Mesendoderm (in vitro differentiated cells): ENCODE data around the gene ZSCAN2.
A peak's percentile ranks its signal among the peaks of the same experiment; 100 is the strongest.

Experiments
- DNase-seq: peaks from one replicate; pipeline ENCODE4 v3.0.0; 2013
- H2AK5ac ChIP-seq: 2 replicates; pipeline ENCODE4 v1.6.1; 2013; ENCODE audit warnings: low read length, inconsistent platforms
- H2BK120ac ChIP-seq: 2 replicates; pipeline ENCODE4 v1.6.1; 2013; ENCODE audit warnings: low read depth, mild to moderate bottlenecking, low read length, moderate library complexity, mixed read lengths
- H2BK15ac ChIP-seq: replicated peaks from 2 replicates; pipeline ENCODE4 v1.6.1; 2013; ENCODE audit warnings: low read depth, mild to moderate bottlenecking, moderate library complexity
- H2BK5ac ChIP-seq: 2 replicates; pipeline ENCODE4 v1.6.1; 2013; ENCODE audit warnings: low read length, inconsistent platforms
- H3K18ac ChIP-seq: 2 replicates; pipeline ENCODE4 v1.6.1; 2013; ENCODE audit warnings: mild to moderate bottlenecking, low read length, mixed read lengths
- H3K23ac ChIP-seq: one replicate; pipeline ENCODE4 v1.6.1; 2013; ENCODE audit warnings: low read length
- H3K27ac ChIP-seq: 2 replicates; pipeline ENCODE4 v1.5.1; 2013; ENCODE audit warnings: low read depth, mild to moderate bottlenecking, inconsistent platforms, low read length, moderate library complexity
- H3K27me3 ChIP-seq: 2 replicates; pipeline ENCODE4 v1.6.1; 2013; ENCODE audit warnings: low read length, control low read depth, mild to moderate bottlenecking, inconsistent platforms; ENCODE audit not compliant: insufficient read depth, poor library complexity
- H3K36me3 ChIP-seq: 2 replicates; pipeline ENCODE4 v1.6.1; 2013; ENCODE audit warnings: low read length, inconsistent platforms; ENCODE audit not compliant: control insufficient read depth, insufficient read depth
- H3K4ac ChIP-seq: one replicate; pipeline ENCODE4 v1.6.1; 2013; ENCODE audit warnings: low read depth, mild to moderate bottlenecking, low read length, moderate library complexity
- H3K4me1 ChIP-seq: 2 replicates; pipeline ENCODE4 v1.6.1; 2013; ENCODE audit warnings: low read depth, low read length, inconsistent platforms; ENCODE audit not compliant: control insufficient read depth
- H3K4me2 ChIP-seq: 2 replicates; pipeline ENCODE4 v1.6.1; 2013; ENCODE audit warnings: low read length
- H3K4me3 ChIP-seq: 2 replicates; pipeline ENCODE4 v1.5.1; 2013; ENCODE audit warnings: mild to moderate bottlenecking, low read length
- H3K56ac ChIP-seq: one replicate; pipeline ENCODE4 v1.6.1; 2013; ENCODE audit warnings: low read length
- H3K79me1 ChIP-seq: 2 replicates; pipeline ENCODE4 v1.6.1; 2013; ENCODE audit warnings: low read length, inconsistent platforms
- H3K79me2 ChIP-seq: 2 replicates; pipeline ENCODE4 v1.6.1; 2013; ENCODE audit warnings: mild to moderate bottlenecking, low read length; ENCODE audit not compliant: control insufficient read depth, insufficient read depth
- H3K9ac ChIP-seq: 2 replicates; pipeline ENCODE4 v1.6.1; 2013; ENCODE audit warnings: low read length, inconsistent platforms
- H4K5ac ChIP-seq: one replicate; pipeline ENCODE4 v1.6.1; 2013; ENCODE audit warnings: low read length
- H4K8ac ChIP-seq: one replicate; pipeline ENCODE4 v1.6.1; 2013; ENCODE audit warnings: low read depth, mild to moderate bottlenecking, control low read depth, low read length, moderate library complexity
- whole genome bisulfite sequencing: extraction: QIAGEN DNeasy Blood & Tissue Kit; methylation state at CpG from one replicate; pipeline ENCODE4 v1.1.7; 2013; ENCODE audit warnings: low lambda C conversion rate, missing lambda C conversion rate; ENCODE audit not compliant: insufficient coverage; ENCODE audit errors: extremely low coverage; 5-methylcytosine and 5-hydroxymethylcytosine counted together

The ZSCAN2 gene

DNA sequence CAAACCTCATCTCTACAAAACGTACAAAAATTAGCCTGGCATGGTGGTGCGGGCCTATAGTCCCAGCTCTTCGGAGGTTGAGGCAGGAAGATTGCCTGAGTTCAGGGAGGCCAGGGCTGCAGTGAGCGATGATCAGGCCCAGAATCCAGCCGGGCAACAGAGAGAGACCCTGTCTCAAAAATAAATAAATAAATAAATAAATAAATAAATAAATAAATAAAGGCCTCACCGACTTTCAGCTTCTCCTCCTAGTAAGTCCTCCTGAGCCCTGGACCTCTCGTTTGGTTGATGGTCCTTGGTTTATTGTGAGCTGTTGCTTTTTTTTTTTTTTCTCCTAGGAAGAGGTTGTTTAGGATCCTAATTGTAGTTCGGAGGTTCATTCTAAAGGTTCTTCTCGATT lies 28.2 kb downstream of the ZSCAN2 start:
- Histone ChIP-seq H3K18ac (no peak overlapping the region), H3K79me1 (no peaks in the 10 kb centered on the region), H3K9ac (no peak overlapping the region), H2BK15ac (no peak overlapping the region), H3K56ac (no peak overlapping the region), H2AK5ac (no peak overlapping the region), H4K5ac (no peak overlapping the region), H3K23ac (no peak overlapping the region), H3K27ac (no peak overlapping the region), H3K4me2 (no peak overlapping the region), H2BK5ac (no peak overlapping the region), H3K4me3 (no peak overlapping the region), H3K27me3 (no peaks in the 10 kb centered on the region), H3K79me2 (no peaks in the 10 kb centered on the region), H4K8ac (no peak overlapping the region), H2BK120ac (no peak overlapping the region), H3K4me1 (no peaks in the 10 kb centered on the region), H3K4ac (no peak overlapping the region), H3K36me3 (no peaks in the 10 kb centered on the region)
- WGBS = no CpG with 5 or more reads among the region's 9 CpGs
- DNase-seq = no peak

DNA sequence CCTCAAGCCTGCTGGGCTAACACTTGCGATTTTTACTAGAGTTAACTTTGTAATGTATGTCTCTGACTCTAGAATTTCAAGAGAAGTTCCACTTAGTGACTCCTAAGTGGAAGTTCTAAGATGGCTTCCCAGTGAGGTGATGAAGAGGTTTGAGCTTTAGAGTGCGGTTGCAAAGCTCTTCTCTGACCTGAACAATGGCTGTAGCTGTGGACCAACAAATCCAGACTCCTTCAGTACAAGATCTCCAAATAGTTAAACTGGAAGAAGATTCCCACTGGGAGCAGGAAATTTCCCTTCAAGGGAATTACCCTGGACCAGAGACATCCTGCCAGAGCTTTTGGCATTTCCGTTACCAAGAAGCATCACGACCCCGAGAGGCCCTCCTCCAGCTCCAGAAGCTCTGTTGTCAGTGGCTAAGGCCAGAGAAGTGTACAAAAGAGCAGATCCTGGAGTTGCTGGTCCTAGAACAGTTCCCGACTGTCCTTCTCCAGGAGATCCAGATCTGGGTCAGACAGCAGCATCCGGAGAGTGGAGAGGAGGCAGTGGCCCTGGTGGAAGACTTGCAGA lies 31.0 kb downstream of the ZSCAN2 start:
- Histone ChIP-seq H3K79me1 (no peaks in the 10 kb centered on the region), H3K4ac (peak overlapping the region; percentile 48), H3K9ac (peak overlapping the region; percentile 83), H3K4me3 (peak overlapping the region; percentile 61), H3K36me3 (no peaks in the 10 kb centered on the region), H4K8ac (no peak overlapping the region), H3K27ac (no peak overlapping the region), H3K4me1 (no peaks in the 10 kb centered on the region), H3K4me2 (peak overlapping the region; percentile 78), H2BK5ac (no peak overlapping the region), H2BK120ac (no peak overlapping the region), H3K79me2 (no peaks in the 10 kb centered on the region), H3K23ac (no peak overlapping the region), H2AK5ac (no peak overlapping the region), H4K5ac (no peak overlapping the region), H3K18ac (peak overlapping the region; percentile 78), H3K27me3 (no peaks in the 10 kb centered on the region), H3K56ac (peak overlapping the region; percentile 90), H2BK15ac (no peak overlapping the region)
- WGBS = no CpG with 5 or more reads among the region's 7 CpGs
- no peak for DNase-seq

DNA sequence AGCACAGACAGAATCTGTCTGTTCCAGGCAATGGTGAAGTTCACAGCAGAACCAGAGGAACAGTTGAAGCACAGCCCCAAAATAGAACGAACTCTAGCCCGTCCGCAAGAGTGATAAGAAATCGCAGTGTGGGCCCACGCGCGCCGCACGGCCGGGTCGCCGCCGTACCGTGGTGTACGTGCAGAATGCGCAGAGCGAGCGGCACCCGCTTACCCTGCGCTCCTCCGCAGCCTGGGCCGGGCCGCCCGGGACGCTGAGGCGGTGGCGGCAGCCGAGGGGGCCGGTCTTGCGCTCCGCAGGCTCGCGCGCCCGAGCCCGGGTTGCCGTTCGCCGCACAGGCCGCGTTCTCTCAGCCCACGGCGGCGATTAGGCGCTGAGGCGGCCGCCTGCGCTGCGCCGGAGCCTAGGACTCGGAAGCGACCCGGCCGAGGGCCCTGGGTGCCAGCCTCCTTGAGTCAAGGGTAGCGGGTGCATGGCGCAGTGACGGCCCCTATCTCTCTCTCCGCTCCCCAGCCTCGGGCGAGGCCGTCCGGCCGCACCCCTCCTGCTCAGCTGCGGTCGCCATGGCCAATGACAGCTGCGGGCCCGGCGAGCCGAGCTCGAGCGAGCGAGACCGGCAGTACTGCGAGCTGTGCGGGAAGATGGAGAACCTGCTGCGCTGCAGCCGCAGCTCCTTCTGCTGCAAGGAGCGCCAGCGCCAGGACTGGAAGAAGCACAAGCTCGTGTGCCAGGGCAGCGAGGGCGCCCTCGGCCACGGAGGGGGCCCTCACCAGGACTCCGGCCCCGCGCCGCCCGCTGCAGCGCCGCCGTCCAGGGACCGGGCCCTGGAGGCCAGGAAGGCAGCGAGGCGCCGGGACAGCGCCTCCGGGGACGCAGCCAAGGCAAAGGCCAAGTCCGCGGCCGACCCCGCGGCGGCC lies 32.8 kb downstream of the ZSCAN2 start:
- no peak overlapping the region for H2BK5ac ChIP-seq
- H2BK15ac ChIP-seq = no peak overlapping the region
- H3K27ac ChIP-seq = no peak overlapping the region
- peak overlapping the region; percentile 53 for H3K23ac ChIP-seq
- H3K4ac ChIP-seq = no peak overlapping the region
- H3K18ac ChIP-seq = peak overlapping the region; percentile 19
- no peak overlapping the region for H2AK5ac ChIP-seq
- H3K4me2 ChIP-seq = peak overlapping the region; percentile 82
- no peaks in the 10 kb centered on the region for H3K27me3 ChIP-seq
- H3K79me1 ChIP-seq = no peaks in the 10 kb centered on the region
- no peak overlapping the region for H2BK120ac ChIP-seq
- peak overlapping the region; percentile 49 for H3K4me3 ChIP-seq
- no peaks in the 10 kb centered on the region for H3K4me1 ChIP-seq
- no peak overlapping the region for H4K5ac ChIP-seq
- no CpG with 5 or more reads among the region's 105 CpGs for WGBS
- H3K79me2 ChIP-seq = no peaks in the 10 kb centered on the region
- H3K9ac ChIP-seq = peak overlapping the region; percentile 77
- no peak overlapping the region for H4K8ac ChIP-seq
- peak; percentile 77 for DNase-seq
- H3K36me3 ChIP-seq = no peaks in the 10 kb centered on the region
- H3K56ac ChIP-seq = peak overlapping the region; percentile 86

DNA sequence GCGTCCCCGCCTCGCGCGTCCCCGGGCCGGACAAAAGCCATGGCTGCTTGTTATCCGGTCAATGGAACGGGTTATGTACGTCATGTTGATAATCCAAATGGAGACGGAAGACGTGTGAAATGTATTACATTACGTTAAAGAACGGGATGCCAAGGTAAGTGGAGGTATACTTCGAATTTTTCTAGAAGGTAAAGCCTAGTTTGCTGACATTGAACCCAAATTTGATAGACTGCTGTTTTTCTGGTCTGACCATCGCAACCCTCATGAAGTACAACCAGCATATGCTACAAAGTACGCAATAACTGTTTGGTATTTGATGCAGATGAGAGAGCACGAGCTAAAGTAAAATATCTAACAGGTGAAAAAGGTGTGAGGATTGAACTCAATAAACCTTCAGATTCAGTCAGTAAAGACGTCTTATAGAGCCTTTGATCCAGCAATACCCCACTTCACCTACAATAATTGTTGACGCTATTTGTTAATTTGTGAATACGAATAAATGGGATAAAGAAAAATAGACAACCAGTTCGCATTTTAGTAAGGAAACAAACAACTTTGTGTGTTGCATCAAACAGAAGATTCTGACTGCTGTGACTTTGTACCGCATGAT lies 33.5 kb downstream of the ZSCAN2 start:
- Histone ChIP-seq H3K27ac (no peak overlapping the region), H2BK5ac (no peak overlapping the region)
- WGBS = no CpG with 5 or more reads among the region's 23 CpGs

DNA sequence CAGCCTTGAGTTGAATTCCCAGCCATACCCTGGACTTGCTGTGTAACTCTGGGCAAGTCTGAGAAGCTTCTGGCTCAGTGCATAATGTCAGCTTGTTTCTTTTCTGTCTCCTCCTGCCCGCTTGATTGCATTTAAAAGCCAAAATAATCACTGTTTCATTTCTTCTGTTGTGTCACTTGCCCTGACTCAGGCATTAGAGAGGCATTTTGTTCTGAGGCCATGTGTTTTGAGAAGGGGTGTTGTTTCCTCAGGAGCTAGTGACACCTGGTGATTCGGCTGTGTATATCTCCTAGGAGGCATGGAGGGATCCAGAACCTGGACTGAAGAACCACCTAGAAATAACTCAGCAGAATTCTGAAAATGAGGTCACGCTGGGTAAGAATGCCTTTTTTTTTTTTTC lies 37.3 kb downstream of the ZSCAN2 start:
- H3K9ac ChIP-seq = peak overlapping the region; percentile 13
- H3K36me3 ChIP-seq = peaks cover 7% of the 10 kb centered on the region
- no peak overlapping the region for H3K4ac ChIP-seq
- H3K4me1 ChIP-seq = no peaks in the 10 kb centered on the region
- peak; percentile 82 for DNase-seq
- H3K18ac ChIP-seq = no peak overlapping the region
- H3K23ac ChIP-seq = no peak overlapping the region
- H4K5ac ChIP-seq = no peak overlapping the region
- H2BK5ac ChIP-seq = no peak overlapping the region
- no peak overlapping the region for H2BK120ac ChIP-seq
- H3K79me1 ChIP-seq = no peaks in the 10 kb centered on the region
- H3K56ac ChIP-seq = peak overlapping the region; percentile 4
- H2AK5ac ChIP-seq = no peak overlapping the region
- no peak overlapping the region for H4K8ac ChIP-seq
- WGBS = no CpG with 5 or more reads among the region's 3 CpGs
- H3K27ac ChIP-seq = no peak overlapping the region
- no peak overlapping the region for H3K4me2 ChIP-seq
- H3K79me2 ChIP-seq = no peaks in the 10 kb centered on the region
- no peaks in the 10 kb centered on the region for H3K27me3 ChIP-seq
- H2BK15ac ChIP-seq = no peak overlapping the region
- H3K4me3 ChIP-seq = no peak overlapping the region

More for the DNA sequence above, 33.5 kb downstream of the ZSCAN2 start:
- Histone ChIP-seq H3K4me1 (no peaks in the 10 kb centered on the region), H3K79me2 (no peaks in the 10 kb centered on the region), H3K9ac (peak overlapping the region; percentile 77), H2BK120ac (no peak overlapping the region), H2BK15ac (no peak overlapping the region), H3K4me2 (peak overlapping the region; percentile 82), H3K79me1 (no peaks in the 10 kb centered on the region), H3K4ac (no peak overlapping the region), H3K36me3 (no peaks in the 10 kb centered on the region), H3K27me3 (no peaks in the 10 kb centered on the region), H4K5ac (no peak overlapping the region), H3K56ac (peak overlapping the region; percentile 86), H2AK5ac (no peak overlapping the region), H3K18ac (no peak overlapping the region), H4K8ac (no peak overlapping the region), H3K23ac (no peak overlapping the region), H3K4me3 (peak overlapping the region; percentile 49)
- no peak for DNase-seq
